ENCODE results near the gene SP5. TPM values are rescaled to one million over a fixed set of nuclear protein-coding genes. Genes with fewer than 3 reads are reported as not detected.

SP5 gene
- total and polyA plus RNA-seq, 2 donors (not counting 3 experiments of a cell fraction or from before 2014, with no cell fraction given): not detected

DNA sequence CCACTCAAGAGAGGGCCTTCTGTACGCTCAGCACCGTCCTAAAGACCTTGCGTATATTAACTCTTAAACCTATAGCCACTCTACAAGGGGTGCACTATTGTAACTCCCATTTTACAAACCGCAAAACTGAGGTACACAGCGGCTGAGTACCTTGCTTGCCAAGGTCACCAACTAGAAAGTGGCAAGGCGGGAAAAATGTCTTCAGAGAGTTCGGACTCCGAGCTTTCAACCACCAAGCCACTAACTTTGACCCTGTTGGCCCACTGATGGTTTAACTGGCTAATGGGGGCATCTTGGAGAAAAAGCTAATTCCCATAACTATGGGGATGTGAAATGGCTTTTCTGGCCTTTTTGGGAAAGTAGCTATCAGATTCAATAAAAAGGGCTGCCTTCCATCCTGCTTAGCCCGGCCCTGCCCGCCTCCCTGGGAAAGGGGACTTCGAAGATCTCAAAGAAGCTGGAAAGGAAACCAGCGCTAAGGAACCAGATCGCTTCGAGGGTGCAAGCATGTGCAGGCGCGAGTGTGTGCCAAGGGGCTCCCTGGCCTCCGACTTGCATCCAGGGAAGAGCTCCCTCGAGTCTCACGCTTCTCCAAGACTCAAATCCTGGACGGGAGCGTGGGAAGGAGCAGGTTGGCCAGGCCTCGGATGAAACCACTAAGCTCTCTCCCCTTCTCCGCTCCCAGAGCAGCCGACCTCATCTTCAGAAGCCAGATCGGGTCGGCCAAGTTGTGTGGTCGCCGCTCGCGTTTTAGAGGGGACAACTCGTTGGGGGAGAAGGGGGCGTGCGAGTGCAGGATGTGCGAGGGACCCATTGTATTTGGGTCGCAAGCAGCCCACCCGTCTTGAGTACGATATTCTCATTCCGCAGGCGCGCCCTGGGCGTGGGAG lies 2.2 kb upstream of the SP5 start:
- no peaks in the 10 kb centered on the region for H4K20me1 ChIP-seq (replicated peaks; ENCODE audit: control insufficient read depth, extremely low read depth, insufficient read depth, low read length)
- no peak overlapping the region for H3K9ac ChIP-seq (replicated peaks; ENCODE audit: extremely low read depth, insufficient read depth, low read length)
- TF ChIP-seq JUN (IDR thresholded peaks at IDR 0.05; ENCODE audit: borderline replicate concordance, insufficient read depth, insufficient read length, low read depth): no peak
- TF ChIP-seq EZH2 (IDR thresholded peaks at IDR 0.05; ENCODE audit: borderline replicate concordance, low read depth, low read length, severe bottlenecking): peak; percentile 94
- H3K9me1 ChIP-seq (replicated peaks; ENCODE audit: control insufficient read depth, extremely low read depth, insufficient read depth, low read length): no peaks in the 10 kb centered on the region
- H3K27me3 ChIP-seq (ENCODE audit: control insufficient read depth in 2 of 2, insufficient read depth in 2 of 2, low read length in 2 of 2): peaks cover 62 to 85% of the 10 kb centered on the region in 2 experiments
- DNase-seq (ENCODE audit: low read depth, low spot score) (no peak), FAIRE-seq (no peak)
- POLR2A ChIA-PET: no interaction called here
- CTCF ChIA-PET: interaction anchor here (0.8 to 1.1 kb wide), 2 partner anchors 293 to 352 kb away, joined by 3 read pairs; no protein-coding TSS in a partner anchor
- no peak overlapping the region for H3K4me3 ChIP-seq (replicated peaks in 1 of 3; ENCODE audit: insufficient read depth in 1 of 3, low read depth in 1 of 3, low read length in 3 of 3)
- no peaks in the 10 kb centered on the region for H3K79me2 ChIP-seq (ENCODE audit: control insufficient read depth, insufficient read depth, low read length)
- dilution Hi-C loops (cut with MboI; ENCODE audit: extremely low pct_ligation_motif_present, low sequenced_read_pairs): no loop called here
- no TSS peak for BruUV-seq (replicated peaks)
- intact Hi-C loops (cut with micrococcal nuclease): loop anchor here (10.0 kb wide), 1 partner anchor 778 kb away; no protein-coding TSS in a partner anchor
- H3K36me3 ChIP-seq (ENCODE audit: control insufficient read depth in 2 of 2, extremely low read depth in 1 of 2, insufficient read depth in 2 of 2, low read length in 2 of 2): no peaks in the 10 kb centered on the region
- H3K4me2 ChIP-seq (ENCODE audit: insufficient read depth, low read length): no peak overlapping the region
- peaks cover 19% of the 10 kb centered on the region for H3K4me1 ChIP-seq (ENCODE audit: control insufficient read depth, extremely low read depth, insufficient read depth, low read length)
- H3K9me3 ChIP-seq (replicated peaks; ENCODE audit: control insufficient read depth, insufficient read depth, low read length): no peaks in the 10 kb centered on the region
- no peak overlapping the region for H2AFZ ChIP-seq (ENCODE audit: low read depth, low read length)
- H3K27ac ChIP-seq (ENCODE audit: insufficient read depth, low read depth, low read length): no peak overlapping the region

DNA sequence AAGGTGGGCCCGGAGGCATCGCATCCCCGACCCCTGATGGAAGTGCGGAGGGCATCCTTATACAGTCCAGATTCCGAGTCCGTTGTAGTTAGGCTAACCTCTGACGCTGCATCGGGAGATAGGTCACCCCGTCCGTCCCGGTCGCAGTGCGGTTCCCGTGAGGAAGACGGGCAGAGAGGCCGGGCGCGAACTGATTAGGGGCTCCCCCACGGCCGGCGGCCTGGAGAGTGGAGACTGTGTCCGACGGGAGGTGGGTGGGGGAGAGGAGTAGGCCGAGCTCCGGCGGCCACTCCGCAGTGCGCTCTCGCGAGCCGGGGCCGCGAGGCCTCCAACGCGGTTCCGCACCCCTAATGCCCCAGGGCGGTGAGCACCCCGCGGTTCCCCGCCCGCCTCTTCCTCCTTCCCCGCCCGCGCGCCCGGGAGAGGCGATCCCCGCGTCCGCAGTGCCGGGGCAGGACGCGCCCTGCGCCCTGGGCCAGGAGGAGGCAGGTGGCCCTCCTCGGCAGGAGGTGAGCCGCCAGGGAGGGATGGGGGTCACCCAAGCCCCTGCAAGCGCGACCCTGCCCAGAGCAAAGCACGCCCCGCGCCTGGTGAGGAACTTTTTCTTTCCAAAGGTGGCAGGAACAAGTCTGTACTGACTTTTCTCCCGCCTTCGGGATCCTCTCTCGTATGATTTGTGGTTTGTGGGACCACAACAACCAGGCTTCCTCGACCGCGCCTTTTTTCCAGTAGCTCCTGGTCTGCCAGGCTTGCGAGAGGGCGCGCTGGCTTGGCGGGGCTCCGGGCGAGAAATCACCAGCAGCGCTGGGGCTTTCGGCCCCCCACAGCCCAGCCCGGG lies 1.4 kb upstream of the SP5 start:
- FAIRE-seq: no peak
- CTCF ChIA-PET: interaction anchor here (0.6 to 1.1 kb wide), 3 partner anchors 17 to 352 kb away, joined by 3 read pairs; no protein-coding TSS in a partner anchor

More for the DNA sequence above, 1.4 kb upstream of the SP5 start:
- dilution Hi-C loops (cut with MboI; ENCODE audit: extremely low pct_ligation_motif_present, low sequenced_read_pairs) (no loop called here), intact Hi-C loops (cut with micrococcal nuclease) (loop anchor here (2.0 to 10.0 kb wide), 2 partner anchors 103 to 779 kb away; partner anchors contain the start of gene GAD1)
- Histone ChIP-seq H3K4me1 (ENCODE audit: control insufficient read depth, extremely low read depth, insufficient read depth, low read length) (peaks cover 19% of the 10 kb centered on the region), H3K9me1 (replicated peaks; ENCODE audit: control insufficient read depth, extremely low read depth, insufficient read depth, low read length) (no peaks in the 10 kb centered on the region), H4K20me1 (replicated peaks; ENCODE audit: control insufficient read depth, extremely low read depth, insufficient read depth, low read length) (no peaks in the 10 kb centered on the region), H3K4me3 (replicated peaks in 1 of 3; ENCODE audit: insufficient read depth in 1 of 3, low read depth in 1 of 3, low read length in 3 of 3) (peak overlapping the region in 2 of 3 experiments; percentile 8 to 14), H2AFZ (ENCODE audit: low read depth, low read length) (no peak overlapping the region), H3K9ac (replicated peaks; ENCODE audit: extremely low read depth, insufficient read depth, low read length) (no peak overlapping the region), H3K9me3 (replicated peaks; ENCODE audit: control insufficient read depth, insufficient read depth, low read length) (no peaks in the 10 kb centered on the region), H3K36me3 (ENCODE audit: control insufficient read depth in 2 of 2, extremely low read depth in 1 of 2, insufficient read depth in 2 of 2, low read length in 2 of 2) (no peaks in the 10 kb centered on the region), H3K79me2 (ENCODE audit: control insufficient read depth, insufficient read depth, low read length) (no peaks in the 10 kb centered on the region), H3K27ac (ENCODE audit: insufficient read depth, low read depth, low read length) (no peak overlapping the region), H3K4me2 (ENCODE audit: insufficient read depth, low read length) (peak overlapping the region; percentile 4), H3K27me3 (ENCODE audit: control insufficient read depth in 2 of 2, insufficient read depth in 2 of 2, low read length in 2 of 2) (peaks cover 67 to 87% of the 10 kb centered on the region in 2 experiments)
- TF ChIP-seq MYC (IDR thresholded peaks at IDR 0.05; ENCODE audit: low read depth, low read length) (no peak), EZH2 (IDR thresholded peaks at IDR 0.05; ENCODE audit: borderline replicate concordance, low read depth, low read length, severe bottlenecking) (peak; percentile 83), FOS (IDR thresholded peaks at IDR 0.05; ENCODE audit: borderline replicate concordance, insufficient read depth, low read length) (no peak), JUN (IDR thresholded peaks at IDR 0.05; ENCODE audit: borderline replicate concordance, insufficient read depth, insufficient read length, low read depth) (no peak)
- no peak for DNase-seq (ENCODE audit: low read depth, low spot score)
- POLR2A ChIA-PET: no interaction called here
- BruUV-seq (replicated peaks): no TSS peak

Data from endothelial cell of umbilical vein (primary cell).